ENCODE results near the gene LRP11. TPM values are rescaled to one million over a fixed set of nuclear protein-coding genes. Genes with fewer than 3 reads are reported as not detected.
A peak's percentile ranks its signal among the peaks of the same experiment; 100 is the strongest.
"Not testable (repeated sequence)": the region's sequence is repeated elsewhere in the genome, so short reads cannot be mapped to it uniquely, and the experiment has no call there.

The LRP11 gene
- polyA plus RNA-seq, 1 donor = 19.1 TPM

DNA sequence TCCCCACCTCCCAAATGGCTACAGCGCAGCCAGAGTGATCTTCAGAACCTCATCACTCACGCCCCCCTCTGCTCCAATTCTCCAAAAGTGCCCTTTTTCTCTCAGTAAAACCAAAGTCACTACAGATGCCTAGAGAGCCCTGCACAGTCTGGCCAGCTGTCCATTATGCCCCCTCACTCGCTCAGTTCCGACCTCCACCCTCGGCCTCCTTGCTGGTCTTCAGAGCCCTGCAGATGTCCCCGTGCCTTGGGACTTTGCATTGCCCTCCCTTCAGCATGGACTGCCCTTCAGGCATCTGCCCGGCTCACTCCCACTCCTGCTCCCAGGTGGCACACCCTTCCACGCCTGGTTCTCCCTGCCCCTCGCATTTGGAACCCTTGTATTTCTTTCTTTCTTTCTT is 34.8 kb upstream of the LRP11 start:
- DNase-seq (ENCODE audit: low read depth) = no peak

DNA sequence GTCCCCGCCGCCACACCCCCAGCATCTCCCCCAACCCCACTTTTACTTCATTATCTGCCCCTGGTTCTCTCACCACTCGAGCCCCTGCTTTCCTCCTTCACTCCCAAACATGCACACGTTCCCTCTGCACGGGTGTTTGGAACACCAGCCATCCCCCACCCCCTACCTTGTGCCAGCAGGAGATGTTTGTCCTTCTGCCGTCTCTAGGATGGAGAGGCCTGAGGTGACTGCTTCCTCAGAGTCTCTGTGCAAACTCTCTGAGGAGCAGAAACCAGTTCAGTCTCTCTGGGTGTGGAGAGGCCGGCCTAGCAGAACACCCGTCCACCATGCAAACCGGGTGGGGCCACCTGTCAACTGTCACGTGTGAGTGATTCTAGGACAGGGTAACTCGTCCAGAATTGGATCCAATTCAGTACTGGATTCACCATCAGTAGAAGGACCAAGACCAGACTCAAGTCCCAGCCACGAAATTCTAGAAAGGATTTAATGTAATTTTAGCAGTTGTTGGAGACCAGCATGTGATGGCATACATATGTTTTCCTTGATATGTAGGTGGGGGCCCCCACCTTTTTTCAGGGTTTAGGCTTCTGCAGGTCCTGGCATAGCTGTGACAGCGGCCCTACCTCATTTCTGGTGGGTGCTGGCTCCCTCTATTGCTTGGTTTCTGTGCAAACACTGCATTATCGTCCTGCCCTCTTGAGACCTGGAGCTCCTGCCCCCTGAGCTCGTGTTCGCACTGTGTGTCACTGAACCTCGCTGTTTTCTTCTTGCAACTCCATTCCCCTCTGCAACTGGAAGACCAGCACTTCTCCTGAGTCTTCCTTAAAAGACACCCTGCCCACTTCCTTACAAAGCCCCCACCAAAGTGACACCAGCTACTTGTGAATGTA is 33.9 kb upstream of the LRP11 start, which contains the start of gene RAET1E:
Gene RAET1E, minus strand, starts transcription at position 259 of the 890 bp plus-strand sequence. CDS start 7,212 bp downstream, outside the sequence.
- DNase-seq (ENCODE audit: low read depth) = no peak

DNA sequence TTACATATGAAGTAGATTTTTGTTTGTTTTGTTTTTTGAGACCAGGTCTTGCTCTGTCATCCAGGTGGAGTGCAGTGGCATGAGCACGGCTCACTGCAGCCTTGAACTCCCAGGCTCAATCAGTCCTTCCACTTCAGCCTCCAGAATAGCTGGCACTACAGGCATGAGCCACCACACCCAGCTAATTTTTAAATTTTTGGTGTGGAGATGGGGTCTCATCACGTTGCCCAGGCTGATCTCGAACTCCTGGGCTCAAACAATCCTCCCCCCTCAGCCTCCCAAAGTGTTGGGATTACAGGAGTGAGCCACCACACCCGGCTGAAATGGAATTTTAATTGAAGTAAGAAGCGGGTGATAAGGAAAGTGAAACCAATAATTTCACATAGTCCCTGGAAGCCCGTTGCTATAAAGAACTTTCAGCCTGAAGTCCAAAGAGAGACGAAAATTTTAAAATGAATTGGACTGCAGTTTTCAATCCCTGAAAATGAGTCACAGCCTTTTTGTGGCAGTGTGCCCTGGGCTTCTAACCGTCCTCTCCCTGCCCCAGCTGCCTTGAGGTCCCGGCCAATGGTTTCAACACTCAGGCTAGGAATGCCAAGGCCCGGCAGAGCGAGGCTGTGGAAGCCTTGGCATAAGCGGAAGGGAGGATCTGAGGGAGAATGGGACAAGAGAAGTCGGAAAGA is 33.0 kb upstream of the LRP11 start:
- DNase-seq (ENCODE audit: low read depth) = peak; percentile 44

DNA sequence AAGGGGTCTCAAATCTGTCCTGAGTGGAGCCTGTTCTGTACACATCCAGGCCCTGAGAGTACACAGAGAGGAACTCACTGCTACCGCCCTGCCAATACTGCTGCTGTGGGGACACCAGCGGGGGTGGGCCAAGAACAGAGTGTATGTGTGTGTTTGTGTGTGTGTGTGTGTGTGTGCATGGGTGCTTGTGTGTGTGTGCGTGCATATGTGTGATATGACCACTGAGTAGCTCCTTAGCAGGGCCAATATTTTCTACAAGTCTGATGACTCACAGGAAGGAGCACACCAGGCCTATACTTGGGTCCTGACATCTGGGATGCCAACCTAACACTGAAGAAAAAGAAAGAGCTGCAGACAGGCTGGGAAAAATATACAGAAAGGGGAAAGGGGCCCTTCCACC is 32.3 kb upstream of the LRP11 start:
- DNase-seq (ENCODE audit: low read depth) = no peak

DNA sequence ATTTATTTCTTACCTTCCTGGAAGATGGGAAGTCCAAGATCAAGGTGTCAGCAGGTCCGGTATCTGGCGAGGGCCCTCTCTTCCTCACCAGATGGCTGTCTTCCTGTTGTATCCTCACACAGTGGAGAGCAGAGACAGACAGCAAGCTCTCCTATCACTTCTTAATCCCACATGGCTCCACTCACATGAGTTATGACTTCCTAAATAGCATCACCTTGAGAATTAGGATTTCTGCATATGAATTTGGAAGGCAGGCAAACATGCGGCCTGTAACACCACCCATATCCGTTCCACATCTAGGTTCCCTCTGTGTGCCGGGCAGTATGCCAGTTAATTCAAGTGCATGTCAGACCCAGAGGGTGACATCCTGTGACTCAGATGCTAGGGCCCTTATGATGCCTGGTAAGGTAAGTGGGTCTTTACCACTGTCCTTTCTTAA is 31.7 kb upstream of the LRP11 start:
- no peak for DNase-seq (ENCODE audit: low read depth)

DNA sequence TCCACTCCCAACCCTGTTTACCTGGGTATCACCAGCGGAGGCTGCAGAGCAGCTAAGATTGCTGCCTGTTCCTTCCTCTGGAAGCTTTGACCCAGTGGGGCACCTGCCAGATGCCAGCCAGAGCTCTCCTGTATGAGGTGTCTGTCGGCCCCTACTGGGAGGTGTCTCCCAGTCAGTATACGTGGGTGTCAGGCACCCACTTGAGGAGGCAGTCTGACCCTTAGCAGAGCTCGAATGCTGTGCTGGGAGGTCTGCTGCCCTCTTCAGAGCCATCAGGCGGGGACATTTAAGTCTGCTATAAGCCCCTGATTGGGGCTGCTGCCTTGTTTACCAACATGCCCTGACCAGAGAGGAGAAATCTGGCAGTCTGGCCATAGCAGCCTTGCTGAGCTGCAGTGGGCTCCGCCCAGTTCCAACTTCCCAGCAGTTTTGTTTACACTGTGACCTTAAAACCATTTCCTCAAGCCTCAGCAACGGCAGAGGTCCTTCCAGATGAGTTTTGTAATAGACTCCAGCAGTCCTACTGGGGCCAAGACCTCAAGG is 31.0 kb upstream of the LRP11 start:
- peak; percentile 66 for DNase-seq (ENCODE audit: low read depth)

DNA sequence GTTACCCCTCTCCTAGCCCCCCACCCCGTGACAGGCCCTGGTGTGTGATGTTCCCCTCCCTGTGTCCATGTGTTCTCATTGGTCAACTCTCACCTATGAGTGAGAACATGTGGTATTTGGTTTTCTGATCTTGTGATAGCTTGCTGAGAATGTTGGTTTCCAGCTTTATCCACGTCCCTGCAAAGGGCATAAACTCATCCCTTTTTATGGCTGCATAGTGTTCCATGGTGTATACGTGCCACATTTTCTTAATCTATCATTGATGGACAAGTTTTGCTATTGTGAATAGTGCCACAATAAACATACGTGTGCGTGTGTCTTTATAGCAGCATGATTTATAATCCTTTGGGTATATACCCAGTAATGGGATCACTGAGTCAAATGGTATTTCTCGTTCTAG is 27.7 kb upstream of the LRP11 start:
- DNase-seq (ENCODE audit: low read depth) = not testable (repeated sequence)

DNA sequence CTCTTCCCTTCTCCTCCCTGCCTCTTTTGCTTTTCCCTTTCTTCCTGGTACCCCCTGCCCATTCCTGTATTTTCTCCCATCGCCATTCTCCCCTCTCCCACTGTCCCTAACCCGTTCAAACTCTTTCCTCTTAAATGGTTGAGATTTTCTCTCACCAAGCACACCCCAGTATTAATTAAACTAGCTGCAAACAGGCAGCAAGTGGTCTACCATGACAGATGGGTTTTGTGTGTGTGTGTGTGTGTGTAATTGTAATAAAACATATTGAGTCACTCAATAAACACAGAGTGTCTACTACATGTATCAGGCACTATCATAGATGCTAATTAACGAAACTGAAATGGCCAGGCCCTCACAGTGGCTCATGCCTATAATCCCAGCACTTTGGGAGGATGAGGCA is 27.1 kb upstream of the LRP11 start:
- DNase-seq (ENCODE audit: low read depth) = no peak

DNA sequence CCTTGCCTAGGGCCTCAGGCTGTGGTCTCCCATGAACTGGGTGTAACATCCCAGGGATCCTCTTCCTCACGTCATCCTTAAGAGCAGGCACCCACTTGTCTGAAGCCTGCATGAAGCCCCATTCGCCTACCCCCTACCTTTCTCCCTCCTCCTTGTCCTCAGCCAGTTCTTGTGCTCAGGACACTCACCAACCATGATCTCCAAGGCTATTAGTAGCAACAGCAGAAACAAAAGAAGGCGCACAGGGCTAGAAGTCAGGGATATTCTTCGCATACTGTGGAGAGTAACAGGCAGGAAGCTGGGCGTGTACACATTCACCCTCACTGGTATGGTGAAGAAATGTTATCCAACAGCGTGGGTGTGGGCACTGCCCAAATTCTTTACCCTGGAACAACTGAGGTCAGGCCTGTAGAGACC is 26.5 kb upstream of the LRP11 start:
- DNase-seq (ENCODE audit: low read depth) = no peak

DNA sequence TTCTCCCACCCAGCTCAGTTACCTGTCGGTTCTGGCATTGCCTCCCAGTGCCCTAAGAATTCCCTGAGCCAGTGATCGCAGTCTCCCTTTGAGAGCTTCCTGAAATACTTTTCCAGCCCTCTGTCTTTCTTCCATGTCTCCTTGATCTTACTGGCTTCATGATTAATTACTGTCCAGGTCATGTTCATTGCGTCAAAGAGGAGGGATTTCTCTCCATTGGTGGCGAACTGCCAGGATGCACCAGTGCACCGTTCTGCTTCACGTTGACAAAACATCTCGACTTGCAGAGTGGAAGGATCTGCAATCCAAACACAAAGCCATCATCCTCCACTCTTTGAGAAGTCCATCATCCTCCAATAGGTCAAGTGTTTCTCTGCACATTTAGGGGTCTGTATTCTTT is 25.2 kb upstream of the LRP11 start:
- DNase-seq (ENCODE audit: low read depth) = no peak

DNA sequence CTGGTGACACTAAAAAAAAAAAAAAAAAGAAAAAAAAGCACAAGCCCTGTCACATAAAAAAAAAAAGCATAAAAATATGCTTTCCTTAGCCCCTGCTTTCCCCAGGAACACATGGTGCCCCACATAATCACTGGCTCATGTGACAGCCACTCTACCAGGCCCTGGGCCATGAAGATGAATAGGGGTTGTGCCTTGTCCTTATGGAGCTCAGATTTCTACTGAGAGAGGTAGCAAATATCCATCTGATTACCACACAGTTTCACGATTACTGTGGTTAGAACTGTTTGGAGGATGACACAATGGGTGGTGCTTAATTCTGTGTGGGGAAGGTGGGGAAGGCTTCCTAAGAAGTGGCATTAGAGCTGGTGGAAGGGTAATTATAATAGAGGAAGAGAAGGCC is 24.5 kb upstream of the LRP11 start:
- DNase-seq (ENCODE audit: low read depth) = no peak

DNA sequence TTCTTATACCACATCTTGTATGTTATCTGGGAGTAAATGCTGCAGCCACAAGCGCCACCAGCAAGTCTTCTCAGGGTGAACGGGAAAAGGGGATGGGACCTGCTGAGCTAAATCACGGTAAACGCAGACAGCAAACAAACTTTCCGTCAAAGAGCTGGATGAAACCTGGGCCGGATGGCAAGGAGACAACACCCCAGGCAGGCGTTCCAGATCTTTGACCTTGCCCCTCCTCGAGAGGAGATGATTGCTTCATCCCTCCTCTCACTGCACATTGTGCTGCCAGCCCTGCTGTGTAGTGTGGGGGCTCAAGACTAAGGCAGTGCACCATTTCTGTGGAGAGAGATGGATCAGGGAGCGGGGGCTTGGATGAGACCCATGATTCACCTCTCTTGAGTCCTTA is 23.9 kb upstream of the LRP11 start:
- DNase-seq (ENCODE audit: low read depth) = no peak

DNA sequence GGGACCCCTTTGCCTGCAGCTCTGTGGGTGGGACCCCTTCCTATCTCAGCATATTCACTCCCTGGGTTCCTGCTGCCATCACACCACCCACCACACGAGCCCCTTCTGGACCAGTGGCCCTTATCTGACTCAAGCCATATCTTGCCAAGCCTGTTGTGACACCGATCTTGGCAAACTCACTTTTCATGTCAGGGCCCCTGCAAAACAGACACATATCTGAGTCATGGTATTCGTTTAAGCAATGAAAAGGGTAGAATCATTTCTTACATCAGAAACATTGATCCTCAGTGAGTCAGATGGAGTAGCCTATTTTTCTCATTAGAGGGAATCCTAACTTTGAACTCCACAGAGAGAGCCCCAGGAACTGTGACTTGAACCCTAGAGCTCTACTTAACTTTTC is 23.2 kb upstream of the LRP11 start:
- no peak for DNase-seq (ENCODE audit: low read depth)

DNA sequence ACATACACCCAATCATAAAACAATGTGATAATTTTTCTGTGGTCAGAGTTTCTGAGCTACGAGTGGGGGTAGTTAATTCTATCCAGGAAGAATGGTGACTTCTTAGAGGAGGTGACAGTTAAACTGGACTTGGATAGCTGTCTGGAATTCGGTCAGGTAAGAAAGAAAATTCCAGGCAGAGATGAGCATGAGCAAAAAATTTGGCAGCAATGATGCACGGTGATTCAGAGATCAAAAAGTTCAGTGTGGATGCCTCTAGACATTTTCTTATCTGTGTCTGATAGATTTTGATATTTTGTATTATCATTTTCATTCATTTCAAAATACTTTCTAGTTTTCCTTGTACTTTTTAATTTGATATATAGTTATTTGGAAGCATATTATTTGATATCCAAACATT is 21.7 kb upstream of the LRP11 start:
- DNase-seq (ENCODE audit: low read depth) = no peak

DNA sequence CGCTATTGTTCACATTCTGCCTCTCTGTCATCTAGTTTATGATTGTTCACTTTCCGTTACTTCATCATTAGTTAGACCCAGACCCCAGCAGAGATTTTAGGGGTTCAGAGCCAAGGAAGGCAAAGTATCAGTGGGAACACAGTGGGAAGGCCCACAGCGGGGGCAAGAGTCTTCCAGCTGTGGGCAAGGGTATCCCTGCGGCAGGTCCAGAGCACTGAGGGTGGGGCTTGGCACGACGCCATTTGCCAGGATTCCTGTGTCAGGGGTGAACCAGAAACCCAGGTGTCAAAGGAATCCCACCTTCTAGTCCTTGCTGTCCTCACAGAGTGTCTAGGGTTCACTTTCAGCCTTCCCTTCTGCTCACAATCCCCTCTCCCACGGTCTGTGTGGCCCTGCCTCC is 20.5 kb upstream of the LRP11 start:
- no peak for DNase-seq (ENCODE audit: low read depth)

DNA sequence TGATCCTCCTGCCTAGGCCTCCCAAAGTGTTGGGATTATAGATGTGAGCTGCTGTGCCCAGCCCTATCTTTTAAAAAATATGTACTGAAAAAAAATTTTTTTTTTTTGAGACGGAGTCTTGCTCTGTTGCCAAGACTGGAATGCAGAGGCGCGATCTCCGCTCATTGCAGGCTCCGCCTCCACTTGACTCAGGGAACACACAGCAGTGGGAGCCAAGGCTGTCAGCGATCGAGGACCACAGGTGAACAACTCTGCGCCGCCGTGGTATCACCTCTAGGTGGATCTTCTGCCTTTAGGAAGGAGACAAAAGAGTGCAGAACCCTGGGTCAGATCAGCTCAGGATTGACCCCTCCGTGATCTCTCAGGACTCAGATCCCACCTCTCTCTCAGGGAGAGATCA is 20.1 kb upstream of the LRP11 start:
- DNase-seq (ENCODE audit: low read depth) = no peak

DNA sequence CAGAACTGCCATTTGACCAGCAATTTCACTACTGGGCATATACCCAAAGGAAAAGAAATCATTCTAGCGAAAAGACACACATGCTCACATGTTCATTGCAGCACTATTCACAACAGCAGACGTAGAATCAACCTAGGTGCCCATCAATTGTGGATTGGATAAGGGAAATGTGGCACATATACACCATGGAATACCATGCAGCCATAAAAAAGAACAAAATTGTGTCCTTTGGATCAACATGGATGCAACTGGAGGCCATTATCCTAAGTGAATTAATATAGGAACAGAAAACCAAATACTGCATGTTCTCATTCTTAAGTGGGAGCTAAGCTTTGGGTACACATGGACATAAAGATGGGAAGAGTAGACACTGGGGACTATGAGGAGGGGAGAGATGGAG is 17.7 kb upstream of the LRP11 start:
- no peak for DNase-seq (ENCODE audit: low read depth)

DNA sequence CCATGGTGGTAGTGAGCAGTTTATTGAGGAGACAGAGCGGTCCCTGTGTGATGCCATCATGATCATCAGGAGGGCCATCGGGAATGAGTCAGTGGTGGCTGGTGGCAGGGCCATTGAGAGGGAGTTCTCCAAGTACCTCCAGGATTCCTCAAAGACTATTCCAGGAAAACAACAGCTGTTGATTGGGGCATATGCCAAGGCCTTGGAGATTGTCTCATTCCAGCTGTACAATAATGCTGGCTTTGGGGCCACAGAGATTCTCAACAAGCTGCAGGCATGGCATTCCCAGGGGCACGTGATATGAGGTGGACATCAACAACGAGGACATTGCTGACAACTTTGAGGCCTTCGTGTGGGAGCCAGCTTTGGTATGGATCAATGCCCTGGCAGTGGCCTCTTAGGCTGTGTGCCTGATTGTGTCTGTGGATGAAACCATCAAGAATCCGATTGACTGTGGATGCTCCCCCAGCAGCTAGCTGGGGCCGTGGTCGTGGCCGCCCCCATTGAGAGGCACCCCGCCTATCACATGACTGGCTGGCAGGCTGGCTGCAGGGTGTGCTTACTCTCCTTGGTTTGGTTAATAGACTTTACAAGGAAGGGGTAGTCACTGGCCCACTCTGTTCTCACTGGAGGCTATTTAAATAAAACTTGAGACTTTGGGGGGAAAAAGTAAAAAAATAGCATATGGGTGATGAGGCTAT is 17.1 kb upstream of the LRP11 start:
- DNase-seq (ENCODE audit: low read depth) = no peak

DNA sequence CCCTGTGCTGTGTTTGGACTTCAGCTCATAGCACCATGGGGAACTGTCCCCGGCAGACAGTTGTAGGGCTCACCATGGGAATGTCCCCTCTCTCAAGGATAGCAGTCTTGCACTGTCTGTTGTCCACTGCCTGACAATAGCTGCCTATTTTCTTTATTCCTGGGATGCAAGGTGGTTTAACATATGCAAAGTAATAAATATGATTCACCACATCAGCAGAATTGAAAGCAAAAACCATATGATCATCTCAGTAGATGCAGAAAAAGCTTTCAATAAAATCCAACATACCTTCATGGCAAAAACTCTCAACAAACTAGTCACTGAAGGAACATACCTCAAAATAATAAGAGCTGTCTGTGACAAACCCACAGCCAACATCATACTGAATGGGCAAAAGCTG is 13.5 kb upstream of the LRP11 start:
- DNase-seq (ENCODE audit: low read depth) = no peak

DNA sequence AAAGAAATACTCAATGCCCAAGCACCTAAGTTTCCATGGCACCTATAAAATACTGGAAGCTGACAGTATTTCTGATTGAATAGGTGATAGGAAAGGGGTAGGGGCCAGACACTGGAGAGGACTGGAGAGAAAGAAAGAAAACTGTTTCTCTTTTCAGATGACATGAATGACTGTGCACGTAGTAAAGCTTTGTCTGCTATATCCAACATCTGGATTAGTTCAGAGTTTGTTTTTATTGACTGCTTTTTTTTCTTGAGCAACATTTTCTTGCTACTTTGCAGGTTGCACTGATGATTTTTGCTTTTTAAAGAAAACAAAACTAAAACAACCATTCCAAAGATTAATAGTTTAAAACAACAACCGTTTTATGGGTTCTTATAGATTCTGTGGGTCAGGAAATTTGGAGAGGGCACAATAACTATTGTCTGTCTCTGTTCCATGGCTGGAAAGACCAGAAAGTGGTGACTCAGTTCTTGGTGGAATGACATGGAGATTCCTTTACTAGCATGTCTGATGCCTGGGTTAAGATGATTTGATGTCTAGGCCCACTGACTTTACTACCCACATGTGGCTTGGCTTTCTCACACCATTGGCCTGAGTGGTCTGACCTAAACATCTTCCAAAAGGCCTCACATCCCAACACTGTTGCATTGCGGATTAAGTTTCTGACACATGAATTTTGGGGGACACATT is 12.2 kb upstream of the LRP11 start:
- no peak for DNase-seq (ENCODE audit: low read depth)

DNA sequence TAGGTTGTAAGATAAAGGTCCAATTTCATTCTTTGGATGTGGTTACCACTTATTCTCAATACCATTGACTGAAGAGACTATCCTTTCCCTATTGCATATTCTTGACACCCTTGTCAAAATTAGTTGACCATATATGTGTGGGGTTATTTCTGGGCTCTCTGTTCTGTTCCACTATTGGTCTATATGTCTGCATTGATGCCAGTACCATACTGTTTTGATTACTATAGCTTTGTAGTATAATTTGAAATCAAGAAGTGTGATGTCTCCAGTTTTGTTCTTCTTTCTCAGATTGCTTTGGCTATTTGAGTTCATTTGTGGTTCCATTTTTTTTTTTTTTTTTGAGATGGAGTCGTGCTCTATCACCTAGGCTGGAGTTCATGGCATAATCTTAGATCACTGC is 8.1 kb upstream of the LRP11 start:
- DNase-seq (ENCODE audit: low read depth) = no peak

DNA sequence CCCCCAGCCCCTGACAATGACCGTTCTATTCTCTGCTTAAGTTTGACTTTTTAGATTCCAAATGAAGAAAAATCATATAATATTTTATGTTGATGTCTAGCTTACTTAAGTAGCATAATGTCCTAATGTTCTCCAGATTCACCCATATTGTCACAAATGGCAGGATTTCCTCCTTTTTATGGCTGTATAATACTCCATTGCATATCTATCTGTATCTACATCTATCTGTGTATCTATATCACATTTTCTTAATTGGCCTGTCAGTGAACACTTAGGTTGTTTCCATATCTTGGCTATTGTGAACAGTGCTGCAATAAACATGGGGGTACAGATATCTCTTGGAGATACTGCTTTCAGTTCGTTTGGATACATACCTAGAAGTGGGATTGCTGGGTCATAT is 7.0 kb upstream of the LRP11 start:
- DNase-seq (ENCODE audit: low read depth) = no peak
